HEK293T (cell line): ENCODE measurements around the gene KCNJ10.

Experiments used
- ARNT ChIP-seq: fragments of 450-650 bp; IDR thresholded peaks from 2 replicates; pipeline ENCODE4 v1.6.1; 2017; ENCODE audit warnings: mild to moderate bottlenecking
- BHLHE40 ChIP-seq: fragments of 450-650 bp; IDR thresholded peaks from 2 replicates; pipeline ENCODE4 v1.6.1; 2016; ENCODE audit warnings: mild to moderate bottlenecking, moderate library complexity, borderline replicate concordance
- CTBP1 ChIP-seq: fragments of 450-650 bp; IDR thresholded peaks from 2 replicates; pipeline ENCODE4 v1.6.1; 2016; ENCODE audit warnings: borderline replicate concordance
- FOXA1 ChIP-seq: fragments of 450-650 bp; IDR thresholded peaks from 2 replicates; pipeline ENCODE4 v1.6.1; 2016; ENCODE audit warnings: mild to moderate bottlenecking
- FOXM1 ChIP-seq: fragments of 450-650 bp; IDR thresholded peaks from 2 replicates; pipeline ENCODE4 v1.6.1; 2017; ENCODE audit warnings: mild to moderate bottlenecking, borderline replicate concordance
- HDGF ChIP-seq: fragments of 450-650 bp; IDR thresholded peaks from 2 replicates; pipeline ENCODE4 v1.6.1; 2017; ENCODE audit warnings: antibody characterized with exemption, borderline replicate concordance
- L3MBTL2 ChIP-seq: fragments of 450-650 bp; conservative IDR thresholded peaks from 2 replicates; pipeline ENCODE4 v1.6.1; 2016; ENCODE audit warnings: mild to moderate bottlenecking
- LEF1 ChIP-seq: fragments of 450-650 bp; IDR thresholded peaks from 2 replicates; pipeline ENCODE4 v1.6.1; 2017; ENCODE audit warnings: mild to moderate bottlenecking, borderline replicate concordance
- NFRKB ChIP-seq: fragments of 450-650 bp; IDR thresholded peaks from 2 replicates; pipeline ENCODE4 v1.6.1; 2016; ENCODE audit warnings: mild to moderate bottlenecking, moderate library complexity
- PKNOX1 ChIP-seq: fragments of 450-650 bp; IDR thresholded peaks from 2 replicates; pipeline ENCODE4 v1.6.1; 2016
- SP1 ChIP-seq: fragments of 450-650 bp; IDR thresholded peaks from 2 replicates; pipeline ENCODE4 v1.6.1; 2017
- SUZ12 ChIP-seq: fragments of 450-650 bp; IDR thresholded peaks from 2 replicates; pipeline ENCODE4 v1.6.1; 2016; ENCODE audit warnings: mild to moderate bottlenecking
- TARDBP ChIP-seq: fragments of 450-650 bp; IDR thresholded peaks from 2 replicates; pipeline ENCODE4 v1.6.1; 2016
- ZNF384 ChIP-seq: fragments of 450-650 bp; IDR thresholded peaks from 2 replicates; pipeline ENCODE4 v1.6.1; 2016

GRCh38 chr1:160006312-160006940 is 63.5 kb downstream of the KCNJ10 start:
- TF ChIP-seq NFRKB (no peak), ARNT (no peak), L3MBTL2 (no peak), PKNOX1 (no peak), ZNF384 (no peak), SUZ12 (no peak), FOXM1 (no peak), BHLHE40 (no peak), FOXA1 (no peak), SP1 (no peak), HDGF (no peak), CTBP1 (no peak), TARDBP (no peak), LEF1 (no peak)
